Nephron progenitor cell (in vitro differentiated cells): ENCODE results near the gene ZNF579.

ENCODE experiments used
- DNase-seq: peaks from one replicate; pipeline ENCODE4 v3.0.0; 2021
- H3K27ac Mint-ChIP-seq: 2 replicates; pipeline ENCODE4 v1.8.0; 2021; ENCODE audit warnings: mild to moderate bottlenecking, moderate library complexity, mixed read lengths
- H3K27me3 Mint-ChIP-seq: 2 replicates; pipeline ENCODE4 v1.8.0; 2021; ENCODE audit warnings: mild to moderate bottlenecking, low read depth, mixed read lengths; ENCODE audit not compliant: poor library complexity
- H3K36me3 Mint-ChIP-seq: 2 replicates; pipeline ENCODE4 v1.8.0; 2021; ENCODE audit warnings: low read depth, mixed read lengths
- H3K4me1 Mint-ChIP-seq: 2 replicates; pipeline ENCODE4 v1.8.0; 2021; ENCODE audit warnings: mixed read lengths
- H3K4me3 Mint-ChIP-seq: 2 replicates; pipeline ENCODE4 v1.8.0; 2021; ENCODE audit warnings: mild to moderate bottlenecking, moderate library complexity, mixed read lengths
- H3K9me3 Mint-ChIP-seq: 2 replicates; pipeline ENCODE4 v1.8.0; 2021; ENCODE audit warnings: mild to moderate bottlenecking, moderate library complexity, mixed read lengths
- TF ChIP-seq, protein P1 (sequence below): fragments of 200-600 bp; sonication (generic); IDR thresholded peaks from 2 replicates; pipeline ENCODE4 v1.5.0; 2021; ENCODE audit warnings: antibody characterized with exemption

The ZNF579 gene

DNA sequence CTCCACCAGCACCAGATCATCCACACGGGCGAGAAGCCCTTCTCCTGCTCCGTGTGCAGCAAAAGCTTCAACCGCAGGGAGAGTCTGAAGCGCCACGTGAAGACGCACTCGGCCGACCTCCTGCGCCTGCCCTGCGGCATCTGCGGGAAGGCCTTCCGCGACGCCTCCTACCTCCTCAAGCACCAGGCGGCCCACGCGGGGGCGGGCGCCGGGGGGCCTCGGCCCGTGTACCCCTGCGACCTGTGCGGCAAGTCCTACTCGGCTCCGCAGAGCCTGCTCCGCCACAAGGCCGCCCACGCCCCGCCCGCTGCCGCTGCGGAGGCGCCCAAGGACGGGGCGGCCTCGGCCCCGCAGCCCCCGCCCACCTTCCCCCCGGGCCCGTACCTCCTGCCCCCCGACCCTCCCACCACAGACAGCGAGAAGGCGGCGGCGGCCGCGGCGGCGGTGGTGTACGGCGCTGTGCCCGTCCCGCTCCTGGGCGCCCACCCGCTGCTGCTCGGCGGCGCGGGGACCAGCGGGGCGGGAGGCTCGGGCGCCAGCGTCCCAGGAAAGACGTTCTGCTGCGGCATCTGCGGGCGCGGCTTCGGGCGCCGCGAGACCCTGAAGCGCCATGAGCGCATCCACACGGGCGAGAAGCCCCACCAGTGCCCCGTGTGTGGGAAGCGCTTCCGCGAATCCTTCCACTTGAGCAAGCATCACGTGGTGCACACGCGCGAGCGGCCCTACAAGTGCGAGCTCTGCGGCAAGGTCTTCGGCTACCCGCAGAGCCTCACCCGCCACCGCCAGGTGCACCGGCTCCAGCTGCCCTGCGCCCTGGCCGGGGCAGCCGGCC lies 34.3 kb upstream of the ZNF579 start:
- Mint-ChIP-seq H3K27me3 (no peaks in the 10 kb centered on the region), H3K36me3 (peaks cover 44% of the 10 kb centered on the region), H3K4me1 (peaks cover 12% of the 10 kb centered on the region), H3K27ac (no peak overlapping the region), H3K9me3 (no peaks in the 10 kb centered on the region), H3K4me3 (no peak overlapping the region)
- TF ChIP-seq, protein P1, sequence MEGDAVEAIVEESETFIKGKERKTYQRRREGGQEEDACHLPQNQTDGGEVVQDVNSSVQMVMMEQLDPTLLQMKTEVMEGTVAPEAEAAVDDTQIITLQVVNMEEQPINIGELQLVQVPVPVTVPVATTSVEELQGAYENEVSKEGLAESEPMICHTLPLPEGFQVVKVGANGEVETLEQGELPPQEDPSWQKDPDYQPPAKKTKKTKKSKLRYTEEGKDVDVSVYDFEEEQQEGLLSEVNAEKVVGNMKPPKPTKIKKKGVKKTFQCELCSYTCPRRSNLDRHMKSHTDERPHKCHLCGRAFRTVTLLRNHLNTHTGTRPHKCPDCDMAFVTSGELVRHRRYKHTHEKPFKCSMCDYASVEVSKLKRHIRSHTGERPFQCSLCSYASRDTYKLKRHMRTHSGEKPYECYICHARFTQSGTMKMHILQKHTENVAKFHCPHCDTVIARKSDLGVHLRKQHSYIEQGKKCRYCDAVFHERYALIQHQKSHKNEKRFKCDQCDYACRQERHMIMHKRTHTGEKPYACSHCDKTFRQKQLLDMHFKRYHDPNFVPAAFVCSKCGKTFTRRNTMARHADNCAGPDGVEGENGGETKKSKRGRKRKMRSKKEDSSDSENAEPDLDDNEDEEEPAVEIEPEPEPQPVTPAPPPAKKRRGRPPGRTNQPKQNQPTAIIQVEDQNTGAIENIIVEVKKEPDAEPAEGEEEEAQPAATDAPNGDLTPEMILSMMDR: no peak
- no peak for DNase-seq

DNA sequence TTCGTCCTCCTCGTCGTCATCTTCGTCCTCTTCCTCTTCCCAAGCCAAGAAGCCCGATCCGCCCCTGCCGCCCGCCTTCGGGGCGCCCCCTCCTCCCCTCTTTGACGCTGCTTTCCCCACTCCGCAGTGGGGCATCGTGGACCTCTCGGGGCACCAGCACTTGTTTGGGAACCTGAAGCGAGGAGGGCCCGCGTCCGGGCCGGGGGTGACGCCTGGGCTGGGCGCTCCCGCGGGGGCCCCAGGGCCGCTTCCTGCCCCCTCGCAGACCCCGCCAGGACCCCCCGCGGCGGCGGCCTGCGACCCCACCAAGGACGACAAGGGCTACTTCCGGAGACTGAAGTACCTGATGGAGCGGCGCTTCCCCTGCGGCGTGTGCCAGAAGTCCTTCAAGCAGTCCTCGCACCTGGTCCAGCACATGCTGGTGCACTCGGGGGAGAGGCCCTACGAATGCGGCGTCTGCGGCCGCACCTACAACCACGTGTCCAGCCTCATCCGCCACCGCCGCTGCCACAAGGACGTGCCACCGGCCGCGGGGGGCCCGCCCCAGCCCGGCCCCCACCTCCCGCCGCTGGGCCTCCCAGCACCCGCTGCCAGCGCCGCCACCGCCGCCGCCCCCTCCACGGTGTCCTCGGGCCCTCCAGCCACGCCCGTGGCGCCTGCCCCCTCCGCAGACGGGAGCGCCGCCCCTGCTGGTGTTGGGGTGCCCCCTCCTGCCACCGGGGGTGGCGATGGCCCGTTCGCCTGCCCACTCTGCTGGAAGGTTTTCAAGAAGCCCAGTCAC lies 33.5 kb upstream of the ZNF579 start:
- TF ChIP-seq, protein P1: no peak
- Mint-ChIP-seq H3K27ac (no peak overlapping the region), H3K9me3 (no peaks in the 10 kb centered on the region), H3K27me3 (no peaks in the 10 kb centered on the region), H3K4me1 (peaks cover 12% of the 10 kb centered on the region), H3K4me3 (no peak overlapping the region), H3K36me3 (peaks cover 45% of the 10 kb centered on the region)
- no peak for DNase-seq

DNA sequence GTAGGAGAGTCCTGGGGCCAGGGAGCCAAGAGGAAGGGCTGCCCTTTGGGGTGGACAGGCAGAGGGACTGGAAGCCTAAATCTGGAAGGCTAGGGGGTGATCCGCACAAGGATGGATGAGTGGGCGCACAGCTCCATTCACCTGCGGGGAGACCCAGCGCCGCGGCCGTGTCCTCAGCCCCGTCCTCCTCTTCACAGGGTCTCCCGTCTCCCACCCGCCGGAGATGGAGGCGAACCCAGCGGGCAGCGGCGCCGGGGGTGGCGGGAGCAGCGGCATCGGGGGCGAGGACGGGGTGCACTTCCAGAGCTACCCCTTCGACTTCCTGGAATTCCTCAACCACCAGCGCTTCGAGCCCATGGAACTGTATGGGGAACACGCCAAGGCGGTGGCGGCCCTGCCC lies 32.7 kb upstream of the ZNF579 start:
- peaks cover 52% of the 10 kb centered on the region for H3K36me3 Mint-ChIP-seq
- no peak overlapping the region for H3K4me3 Mint-ChIP-seq
- no peak overlapping the region for H3K27ac Mint-ChIP-seq
- no peak for DNase-seq
- TF ChIP-seq, protein P1: no peak
- peaks cover 16% of the 10 kb centered on the region for H3K4me1 Mint-ChIP-seq
- H3K27me3 Mint-ChIP-seq: no peaks in the 10 kb centered on the region
- no peaks in the 10 kb centered on the region for H3K9me3 Mint-ChIP-seq

DNA sequence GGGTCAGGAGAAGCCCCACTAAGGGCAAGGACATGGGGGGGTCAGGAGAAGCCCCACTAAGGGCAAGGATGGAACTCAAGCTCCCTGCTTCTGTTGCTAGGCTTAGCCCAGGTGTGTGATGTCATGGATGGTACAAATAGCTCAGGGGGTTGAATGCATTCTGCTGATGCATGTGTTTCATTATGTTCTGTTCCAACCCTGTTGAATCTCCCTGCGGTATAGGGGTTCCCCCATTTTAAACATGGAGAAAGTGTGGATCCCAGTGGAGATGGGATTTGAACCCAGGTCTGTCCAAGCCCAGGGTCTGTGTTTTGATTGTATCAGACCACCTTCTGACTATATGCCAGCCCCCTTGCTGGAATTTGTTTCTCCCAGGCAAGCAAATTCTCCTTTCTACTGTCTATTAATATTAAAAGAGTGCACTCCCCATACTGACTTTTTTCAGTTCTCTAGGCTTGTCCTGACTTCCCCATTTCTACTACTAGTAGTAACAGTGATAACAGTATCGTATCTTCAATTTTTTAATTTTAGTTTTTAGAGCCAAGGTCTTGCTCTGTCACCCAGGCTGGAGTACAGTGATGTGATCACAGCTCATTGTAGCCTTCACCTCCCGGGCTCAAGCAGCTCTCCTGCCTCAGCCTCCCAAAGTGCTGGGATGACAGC lies 31.5 kb upstream of the ZNF579 start:
- H3K27me3 Mint-ChIP-seq: no peaks in the 10 kb centered on the region
- H3K27ac Mint-ChIP-seq: peak overlapping the region; percentile 83
- H3K4me1 Mint-ChIP-seq: peaks cover 21% of the 10 kb centered on the region
- no peaks in the 10 kb centered on the region for H3K9me3 Mint-ChIP-seq
- peaks cover 54% of the 10 kb centered on the region for H3K36me3 Mint-ChIP-seq
- TF ChIP-seq, protein P1: no peak
- no peak overlapping the region for H3K4me3 Mint-ChIP-seq
- no peak for DNase-seq

DNA sequence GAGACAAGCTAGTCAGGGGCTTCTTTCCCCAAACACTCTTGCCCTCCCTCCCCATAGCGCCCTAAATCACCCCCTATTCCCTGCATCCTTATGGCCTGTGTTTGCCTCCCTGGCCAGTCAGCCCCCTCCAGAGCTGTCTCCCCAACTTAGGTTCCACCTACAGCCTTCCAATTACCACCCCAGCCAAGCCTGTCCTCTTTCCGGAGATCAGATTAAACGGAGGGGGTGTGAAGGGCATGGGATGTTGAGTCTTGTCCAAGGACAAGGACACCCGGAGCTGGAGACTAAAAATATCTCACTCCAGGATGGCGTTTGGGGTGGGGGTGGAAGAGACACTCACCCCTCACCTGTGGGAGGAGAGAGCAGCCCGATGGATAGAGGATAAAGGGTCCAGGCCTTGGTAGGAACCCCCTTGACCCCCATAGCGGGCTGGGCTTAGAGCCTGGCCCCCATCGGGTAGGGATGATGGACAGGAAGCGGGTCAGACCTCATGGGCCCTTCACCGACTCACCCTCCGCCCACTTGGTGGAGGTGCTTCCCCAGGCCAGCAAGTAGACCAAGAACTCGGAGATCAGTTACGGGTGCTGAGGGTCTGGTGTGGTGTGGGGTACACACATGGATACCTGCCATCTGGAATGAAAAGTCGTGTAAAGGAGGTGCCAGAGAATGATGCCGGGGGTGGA lies 30.8 kb upstream of the ZNF579 start:
- Mint-ChIP-seq H3K4me1 (peaks cover 28% of the 10 kb centered on the region), H3K9me3 (no peaks in the 10 kb centered on the region), H3K4me3 (no peak overlapping the region), H3K27me3 (no peaks in the 10 kb centered on the region), H3K27ac (peak overlapping the region; percentile 64), H3K36me3 (peaks cover 54% of the 10 kb centered on the region)
- no peak for DNase-seq
- TF ChIP-seq, protein P1: no peak
